ENCODE results near the gene GPLD1. TPM values are rescaled to one million over a fixed set of nuclear protein-coding genes. Genes with fewer than 3 reads are reported as not detected.
A peak's percentile ranks its signal among the peaks of the same experiment; 100 is the strongest.

GPLD1 gene
- total RNA-seq (2014; rRNA removed) (1.3 and 3.9 TPM in 2 replicates), Bru-seq, nascent RNA (percentile 29 among the genes with signal in this experiment), BruChase-seq, experiment 1, labeled RNA remaining after a 6-hour chase (percentile 20 among the genes with signal in this experiment), BruChase-seq, experiment 2, labeled RNA remaining after a 2-hour chase (percentile 26 among the genes with signal in this experiment)
- long read RNA-seq, partial matches to known transcripts: 1 of 5 reads
- long read RNA-seq, other reads (novel, unspliced or antisense): 4 of 5 reads

GRCh38 chr6:24489470-24489869 lies at the start of gene GPLD1:
Gene GPLD1, minus strand, starts transcription at chr6:24489578. Its CDS starts 67 bp downstream, at chr6:24489511.
- ATAC-seq (no peak), DNase-seq (no peak)
- Histone ChIP-seq H2AFZ (ENCODE audit: low read length) (no peak within 1 kb of the TSS), H3K27me3 (ENCODE audit: low read length) (no peaks in the 10 kb centered on the region), H3K36me3 (ENCODE audit: low read depth, low read length) (no peaks in the 10 kb centered on the region), H4K20me1 (ENCODE audit: low read length) (no peaks in the 10 kb centered on the region), H3K9me2 (replicated peaks; ENCODE audit: low read length) (no peaks in the 10 kb centered on the region), H3K9ac (ENCODE audit: low read length) (no peak within 1 kb of the TSS), H3K9me3 (ENCODE audit: low read length) (no peaks in the 10 kb centered on the region), H3K79me2 (ENCODE audit: low read length) (no peaks in the 10 kb centered on the region), H3F3A (ENCODE audit: low read length, unreplicated experiment) (no peaks in the 10 kb centered on the region), H3K4me3 (ENCODE audit: low read length) (no peak within 1 kb of the TSS), H3K27ac (ENCODE audit: low read length) (no peak within 1 kb of the TSS), H3K4me2 (ENCODE audit: low read length) (no peak within 1 kb of the TSS), H3K4me1 (ENCODE audit: insufficient read depth, low read length) (peaks cover 4% of the 10 kb centered on the region)
- no peak for TF ChIP-seq CTCF (conservative IDR thresholded peaks at IDR 0.05; ENCODE audit: low read depth, low read length)
- TF ChIP-seq EZH2phosphoT487 (IDR thresholded peaks at IDR 0.05; ENCODE audit: borderline replicate concordance, low read length): no peak
- no peak for TF ChIP-seq EZH2 (IDR thresholded peaks at IDR 0.05; ENCODE audit: low read length, unreplicated experiment)
- ChIA-PET CTCF (no interaction called here), POLR2A (ENCODE audit: unreplicated experiment) (no interaction called here)
- BruUV-seq (replicated peaks): no TSS peak
- intact Hi-C loops (cut with micrococcal nuclease): no loop called here

DNA sequence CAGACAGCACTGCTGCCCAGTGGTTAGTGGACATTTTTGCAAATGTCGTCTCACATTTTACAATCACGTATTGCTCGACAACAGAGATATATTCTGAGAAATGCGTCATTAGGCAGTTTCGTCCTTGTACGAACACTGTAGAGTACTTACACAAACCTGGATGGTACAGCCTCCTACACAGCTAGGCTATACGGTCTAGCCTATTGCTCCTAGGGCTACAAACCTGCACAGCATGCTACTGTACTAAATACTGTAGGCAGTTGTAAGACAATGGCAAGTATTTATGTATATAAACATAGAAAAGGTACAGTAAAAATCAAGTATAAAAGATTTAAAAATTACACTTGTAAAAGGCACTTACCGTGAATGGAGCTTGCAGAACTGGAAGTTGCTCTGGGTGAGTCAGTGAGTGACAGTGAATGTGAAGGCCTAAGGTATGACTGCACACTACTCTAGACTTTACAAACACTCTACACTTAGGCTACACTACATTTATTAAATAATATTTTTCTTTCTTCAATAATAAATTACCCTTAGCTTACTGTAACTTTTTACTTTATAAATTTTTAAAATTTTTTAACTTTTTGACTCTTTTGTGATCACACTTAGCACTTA lies 48.5 kb upstream of the GPLD1 start:
- H3K4me3 ChIP-seq (ENCODE audit: low read length): no peak overlapping the region
- DNase-seq (peak; percentile 70), ATAC-seq (peak; percentile 96)
- TF ChIP-seq EZH2phosphoT487 (IDR thresholded peaks at IDR 0.05; ENCODE audit: borderline replicate concordance, low read length) (no peak), EZH2 (IDR thresholded peaks at IDR 0.05; ENCODE audit: low read length, unreplicated experiment) (no peak), CTCF (conservative IDR thresholded peaks at IDR 0.05; ENCODE audit: low read depth, low read length) (no peak)
- peaks cover 17% of the 10 kb centered on the region for H3K4me1 ChIP-seq (ENCODE audit: insufficient read depth, low read length)
- no TSS peak for BruUV-seq (replicated peaks)
- ChIA-PET CTCF (no interaction called here), POLR2A (ENCODE audit: unreplicated experiment) (interaction anchor here (0.6 kb wide), 1 partner anchor 489 kb away, joined by 3 read pairs; no protein-coding TSS in a partner anchor)
- H3K4me2 ChIP-seq (ENCODE audit: low read length): peak overlapping the region; percentile 43; the same call in 1 of the 2 replicates
- H4K20me1 ChIP-seq (ENCODE audit: low read length): no peaks in the 10 kb centered on the region
- no peak overlapping the region for H2AFZ ChIP-seq (ENCODE audit: low read length)
- peak overlapping the region; percentile 35; the same call in 1 of the 2 replicates for H3K27ac ChIP-seq (ENCODE audit: low read length)
- H3K9me2 ChIP-seq (replicated peaks; ENCODE audit: low read length): no peaks in the 10 kb centered on the region
- H3K27me3 ChIP-seq (ENCODE audit: low read length): no peaks in the 10 kb centered on the region
- H3K9me3 ChIP-seq (ENCODE audit: low read length): no peaks in the 10 kb centered on the region
- no peaks in the 10 kb centered on the region for H3K36me3 ChIP-seq (ENCODE audit: low read depth, low read length)
- intact Hi-C loops (cut with micrococcal nuclease): no loop called here
- no peak overlapping the region for H3K9ac ChIP-seq (ENCODE audit: low read length)
- H3K79me2 ChIP-seq (ENCODE audit: low read length): no peaks in the 10 kb centered on the region
- no peaks in the 10 kb centered on the region for H3F3A ChIP-seq (ENCODE audit: low read length, unreplicated experiment)
